K562 (cell line): ENCODE data around the gene RASAL3. TPM values are rescaled to one million over a fixed set of nuclear protein-coding genes. Genes with fewer than 3 reads are reported as not detected.

ENCODE experiments used
- ATAC-seq: fragments of 200-7000 bp; cut with Tn5 transposase; 3 replicates; pipeline ENCODE4 v1.9.1; 2020; ENCODE audit warnings: moderate library complexity
- BruUV-seq: library from RNA; stranded (reverse); fragments of 400-500 nt; replicated peaks from 2 replicates; lab custom pipeline; 2021; lab: Mats Ljungman, UMichigan
- CTCF ChIA-PET: fragments of 300-600 bp; formaldehyde crosslinking; extraction: SDS; loops from one replicate; lab custom pipeline; 2021; ENCODE audit warnings: low intra/inter-chr PET ratio; lab: Yijun Ruan, JAX
- POLR2A ChIA-PET: fragments of 300-600, 350-650 bp; sonication (Branson Sonifier 250); formaldehyde crosslinking; extraction: SDS; loops from one replicate; lab custom pipeline; 2021; ENCODE audit warnings: antibody characterized with exemption, inconsistent platforms; lab: Yijun Ruan, JAX
- DNase-seq, 4 experiments: peaks; one replicate each; pipeline versions ENCODE4 v3.0.0 to v3.0.0-alpha.2; 2011 to 2018; ENCODE audit warnings: low spot score in 3 of 4, mixed read lengths in 3 of 4; ENCODE audit errors: extremely low read depth in 1 of 4
- FAIRE-seq: peaks from 2 replicates; lab custom pipeline; 2011; peaks lifted over from hg19 to GRCh38; lab: Jason Lieb, UNC
- H2AFZ ChIP-seq: 2 replicates; pipeline ENCODE4 v1.6.0; 2011; ENCODE audit warnings: low read depth, low read length, control low read depth, inconsistent platforms
- H3K27ac ChIP-seq: fragments of 200-600 bp; 3 replicates; pipeline ENCODE4 v1.8.0; 2011; ENCODE audit warnings: low read depth, mild to moderate bottlenecking, control low read depth, inconsistent platforms, low read length, moderate library complexity, mixed read lengths; ENCODE audit errors: extremely low read depth
- H3K27me3 ChIP-seq, 2 experiments: fragments of 300-600 bp in 1 of 2; 2 replicates in 1 of 2; 3 replicates in 1 of 2; pipeline versions ENCODE4 v1.6.0 to v1.8.0; 2011; ENCODE audit warnings: inconsistent platforms in 2 of 2, low read length in 2 of 2, mild to moderate bottlenecking in 1 of 2, mixed read lengths in 1 of 2, moderate library complexity in 1 of 2; ENCODE audit not compliant: control insufficient read depth in 2 of 2, insufficient read depth in 2 of 2
- H3K36me3 ChIP-seq: fragments of 300-600 bp; 3 replicates; pipeline ENCODE4 v1.8.0; 2011; ENCODE audit warnings: mild to moderate bottlenecking, low read length, inconsistent platforms; ENCODE audit not compliant: control insufficient read depth, insufficient read depth
- H3K4me1 ChIP-seq, 2 experiments: fragments of 200-600 bp in 1 of 2; replicated peaks in 1 of 2; 2 replicates in 1 of 2; 3 replicates in 1 of 2; pipeline versions ENCODE4 v1.5.1 to v1.8.0; 2011; ENCODE audit warnings: inconsistent platforms in 2 of 2, low read length in 2 of 2, mild to moderate bottlenecking in 1 of 2, mixed read lengths in 1 of 2, moderate library complexity in 1 of 2; ENCODE audit not compliant: control insufficient read depth in 2 of 2, insufficient read depth in 2 of 2
- H3K4me2 ChIP-seq: 2 replicates; pipeline ENCODE4 v1.6.1; 2011; ENCODE audit warnings: low read length, control low read depth, inconsistent platforms, mixed read lengths; ENCODE audit not compliant: insufficient read depth
- H3K4me3 ChIP-seq: fragments of 200-600 bp; sonication (generic), shearing (Covaris generic); 2 replicates; pipeline ENCODE4 v1.5.1; 2016; ENCODE audit warnings: control low read depth, inconsistent platforms
- H3K79me2 ChIP-seq: fragments of 200-600 bp; 3 replicates; pipeline ENCODE4 v1.8.0; 2011; ENCODE audit warnings: low read length, inconsistent platforms; ENCODE audit not compliant: control insufficient read depth, insufficient read depth
- H3K9ac ChIP-seq, 2 experiments: 2 replicates each; pipeline versions ENCODE4 v1.6.0 to v1.6.1; 2011; ENCODE audit warnings: low read depth in 2 of 2, low read length in 2 of 2, control low read depth in 1 of 2, inconsistent platforms in 1 of 2, mild to moderate bottlenecking in 1 of 2, mixed read lengths in 1 of 2; ENCODE audit not compliant: insufficient read depth in 1 of 2
- H3K9me1 ChIP-seq: one replicate; pipeline ENCODE4 v1.6.0; 2011; ENCODE audit warnings: inconsistent platforms, mild to moderate bottlenecking, low read length, moderate library complexity; ENCODE audit not compliant: control insufficient read depth, insufficient read depth
- H3K9me3 ChIP-seq: replicated peaks from 2 replicates; pipeline ENCODE4 v1.5.1; 2011; ENCODE audit warnings: low read depth, low read length, inconsistent platforms; ENCODE audit not compliant: control insufficient read depth, insufficient read depth
- H4K20me1 ChIP-seq: replicated peaks from 2 replicates; pipeline ENCODE4 v1.6.1; 2011; ENCODE audit warnings: low read length, inconsistent platforms, mixed read lengths; ENCODE audit not compliant: control insufficient read depth, insufficient read depth
- CBX1 ChIP-seq: sonication (generic); IDR thresholded peaks from 2 replicates; pipeline ENCODE4 v1.6.1; 2016; ENCODE audit warnings: antibody characterized with exemption, low read depth, mild to moderate bottlenecking
- CREB5 ChIP-seq: fragments of 250-450 bp; sonication (Bioruptor Pico); IDR thresholded peaks from 2 replicates; pipeline ENCODE4 v1.5.0; 2020; ENCODE audit warnings: mild to moderate bottlenecking
- E2F3 ChIP-seq: fragments of 250-450 bp; sonication (Bioruptor Pico); IDR thresholded peaks from 2 replicates; pipeline ENCODE4 v1.4.0; 2020; ENCODE audit warnings: mild to moderate bottlenecking
- ELF1 ChIP-seq: fragments of 200-800 bp; sonication (Bioruptor generic); IDR thresholded peaks from 2 replicates; pipeline ENCODE4 v1.6.1; 2016; ENCODE audit warnings: missing genetic modification characterization, missing compliant biosample characterization
- ELK3 ChIP-seq: fragments of 450-650 bp; formaldehyde crosslinking; IDR thresholded peaks from 2 replicates; pipeline ENCODE4 v1.4.0; 2020; ENCODE audit warnings: mild to moderate bottlenecking
- FOXJ3 ChIP-seq: sonication (generic); formaldehyde crosslinking; IDR thresholded peaks from 2 replicates; pipeline ENCODE4 v1.4.0; 2020; ENCODE audit warnings: mild to moderate bottlenecking, missing genetic modification reagents
- IRF9 ChIP-seq: fragments of 450-650 bp; IDR thresholded peaks from 2 replicates; pipeline ENCODE4 v1.6.1; 2016; ENCODE audit warnings: missing biosample characterization, missing genetic modification characterization
- NELFE ChIP-seq: IDR thresholded peaks from 2 replicates; pipeline ENCODE4 v1.6.1; 2011; ENCODE audit warnings: mild to moderate bottlenecking; ENCODE audit not compliant: insufficient read depth, insufficient read length
- SMARCA4 ChIP-seq: fragments of 450-650 bp; IDR thresholded peaks from 2 replicates; pipeline ENCODE4 v1.6.1; 2016
- SMARCC2 ChIP-seq: fragments of 450-650 bp; IDR thresholded peaks from 2 replicates; pipeline ENCODE4 v1.6.1; 2017; ENCODE audit warnings: antibody characterized with exemption, moderate library complexity, mild to moderate bottlenecking, low read depth
- THRAP3 ChIP-seq: fragments of 450-650 bp; IDR thresholded peaks from 2 replicates; pipeline ENCODE4 v1.6.1; 2016; ENCODE audit warnings: mild to moderate bottlenecking, inconsistent platforms, borderline replicate concordance
- TRIM24 ChIP-seq, 2 experiments: fragments of 450-650 bp; IDR thresholded peaks; 2 replicates each; pipeline ENCODE4 v1.6.1; 2016
- ZBTB26 ChIP-seq: fragments of 450-650 bp; formaldehyde crosslinking; IDR thresholded peaks from 2 replicates; pipeline ENCODE4 v1.4.0; 2022; ENCODE audit warnings: missing genetic modification characterization
- ZEB2 ChIP-seq: fragments of 450-650 bp; IDR thresholded peaks from 2 replicates; pipeline ENCODE4 v1.6.1; 2016
- ZNF584 ChIP-seq: fragments of 200-800 bp; sonication (Bioruptor generic); IDR thresholded peaks from 2 replicates; pipeline ENCODE4 v1.6.1; 2016; ENCODE audit warnings: low read depth, mild to moderate bottlenecking, missing genetic modification characterization, missing compliant biosample characterization
- ZNF707 ChIP-seq: fragments of 250-450 bp; sonication (Bioruptor Pico); conservative IDR thresholded peaks from 2 replicates; pipeline ENCODE4 v1.8.0; 2022; ENCODE audit warnings: inconsistent platforms, mild to moderate bottlenecking, moderate library complexity
- WGBS: fragments of 100-300 bp; shearing (Covaris generic); methylation state at CpG from one replicate; pipeline ENCODE4 v1.1.6; 2016; ENCODE audit warnings: low coverage, mixed read lengths; ENCODE audit not compliant: insufficient coverage; ENCODE audit errors: missing lambda C conversion rate; 5-methylcytosine and 5-hydroxymethylcytosine counted together
- in situ Hi-C: fragments of 300-500 bp; cut with MboI; formaldehyde crosslinking; loops from 4 replicates; pipeline ENCODE4 v1.15.0; 2018; ENCODE audit warnings: inconsistent platforms, mixed read lengths
- intact Hi-C: fragments of 100-400 bp; cut with micrococcal nuclease; formaldehyde crosslinking; loops from 2 replicates; pipeline ENCODE4 v1.14.2; 2022
- polyA plus RNA-seq, 8 experiments: library from polyadenylated mRNA; depleted of rRNA in 4 of 8; stranded (reverse) in 5 of 8; unstranded in 3 of 8; fragments of >200 nt; fragmentation: Nextera tagmentation in 2 of 8; fragmentation: Illumina TruSeq in 1 of 8; extraction: Ambion mirVana in 2 of 8; extraction: Trizol in 1 of 8; gene quantifications; 2 replicates each; pipeline versions ENCODE4 v1.2.1 to v1.2.3, GENCODE V29; 2011 to 2014; ENCODE audit warnings: inconsistent platforms in 1 of 8, missing spikeins in 1 of 8
- total RNA-seq, 7 experiments: library from RNA; depleted of rRNA in 6 of 7; stranded (reverse); fragments of >200 nt in 6 of 7; fragmentation: Illumina TruSeq in 2 of 7; extraction: Trizol in 2 of 7; gene quantifications; 2 replicates each; pipeline versions ENCODE4 v1.2.1 to v1.2.3, GENCODE V29; 2011 to 2021; ENCODE audit warnings: low replicate concordance in 1 of 7

RASAL3 gene
- total and polyA plus RNA-seq, 9 of the 15 experiments (the other 6 are each of a cell fraction or from before 2014, with no cell fraction given), result 0.07 to 0.44 TPM; not detected in 7

GRCh38 chr19:15441317-15441716, 23.0 kb downstream of the RASAL3 start:
- no peak overlapping the region for H3K27ac ChIP-seq
- intact Hi-C loops, result no loop called here
- no peak for DNase-seq

More at GRCh38 chr19:15441317-15441716, 23.0 kb downstream of the RASAL3 start:
- ATAC-seq (no peak), FAIRE-seq (no peak)
- in situ Hi-C loops, result no loop called here
- Histone ChIP-seq H3K9me3 (no peaks in the 10 kb centered on the region), H2AFZ (no peak overlapping the region), H3K79me2 (no peaks in the 10 kb centered on the region), H3K27me3 (peaks cover 19 to 62% of the 10 kb centered on the region in 2 experiments; a peak in 4 of 5 replicates), H3K4me1 (peaks cover 3 to 34% of the 10 kb centered on the region in 2 experiments; a peak in 4 of 5 replicates), H3K9me1 (no peaks in the 10 kb centered on the region), H3K36me3 (no peaks in the 10 kb centered on the region), H3K4me2 (no peak overlapping the region), H3K4me3 (no peak overlapping the region), H3K9ac (no peak overlapping the region), H4K20me1 (no peaks in the 10 kb centered on the region; the same call in 1 of the 2 replicates)
- TF ChIP-seq FOXJ3 (CRISPR knock-in tag) (no peak), ELF1 (no peak), CREB5 (CRISPR knock-in tag) (no peak), ZBTB26 (no peak), ZNF707 (no peak), CBX1 (no peak), TRIM24 (IDR thresholded peaks at IDR 0.05) (no peak), SMARCA4 (no peak), ELK3 (no peak), NELFE (no peak), ZEB2 (no peak), ZNF584 (CRISPR knock-in tag) (no peak), IRF9 (no peak), THRAP3 (no peak), E2F3 (CRISPR knock-in tag) (no peak), SMARCC2 (no peak)
- BruUV-seq, result no TSS peak
- 0% methylated on average over 3 of the region's 3 CpGs for WGBS
- POLR2A ChIA-PET, result interaction anchor here (0.6 kb wide), 1 partner anchor 10 kb away, joined by 4 read pairs; no protein-coding TSS in a partner anchor
- CTCF ChIA-PET, result no interaction called here
